Trophoblast cell (in vitro differentiated cells and primary cell): ENCODE data around the gene CFAP92.

Source experiments
- DNase-seq, 2 donors: peaks; one replicate each; pipeline ENCODE4 v3.0.0-alpha.2; 2016
- H2AFZ ChIP-seq: 2 replicates; pipeline ENCODE4 v1.6.1; 2013; ENCODE audit warnings: low read length, moderate library complexity, mild to moderate bottlenecking; ENCODE audit not compliant: insufficient read depth, poor library complexity
- H2AK5ac ChIP-seq: 2 replicates; pipeline ENCODE4 v1.6.1; 2013; ENCODE audit warnings: mild to moderate bottlenecking, low read length
- H2BK120ac ChIP-seq: 2 replicates; pipeline ENCODE4 v1.6.1; 2013; ENCODE audit warnings: low read length, mild to moderate bottlenecking, moderate library complexity; ENCODE audit not compliant: insufficient read depth, poor library complexity
- H2BK12ac ChIP-seq: 2 replicates; pipeline ENCODE4 v1.6.1; 2013; ENCODE audit warnings: mild to moderate bottlenecking, low read length, moderate library complexity
- H2BK5ac ChIP-seq: 2 replicates; pipeline ENCODE4 v1.6.1; 2013; ENCODE audit warnings: low read length, low read depth, moderate library complexity, mild to moderate bottlenecking; ENCODE audit not compliant: poor library complexity
- H3K14ac ChIP-seq: 2 replicates; pipeline ENCODE4 v1.6.1; 2013; ENCODE audit warnings: mild to moderate bottlenecking, low read length
- H3K18ac ChIP-seq: 2 replicates; pipeline ENCODE4 v1.6.1; 2013; ENCODE audit warnings: mild to moderate bottlenecking, low read length
- H3K23ac ChIP-seq: 2 replicates; pipeline ENCODE4 v1.6.1; 2013; ENCODE audit warnings: low read length
- H3K27ac ChIP-seq: 2 replicates; pipeline ENCODE4 v1.5.1; 2013; ENCODE audit warnings: low read depth, mild to moderate bottlenecking, inconsistent platforms, low read length, moderate library complexity
- H3K27me3 ChIP-seq: 2 replicates; pipeline ENCODE4 v1.6.1; 2013; ENCODE audit warnings: inconsistent platforms, mild to moderate bottlenecking, low read length, moderate library complexity; ENCODE audit not compliant: insufficient read depth
- H3K36me3 ChIP-seq, 2 experiments: 1 replicate in 1 of 2; 2 replicates in 1 of 2; pipeline ENCODE4 v1.6.1; 2013; ENCODE audit warnings: low read length in 2 of 2, mild to moderate bottlenecking in 2 of 2, moderate library complexity in 1 of 2; ENCODE audit not compliant: insufficient read depth in 2 of 2, control insufficient read depth in 1 of 2
- H3K4ac ChIP-seq: 2 replicates; pipeline ENCODE4 v1.6.1; 2013; ENCODE audit warnings: low read depth, mild to moderate bottlenecking, low read length, moderate library complexity
- H3K4me1 ChIP-seq, 2 experiments: 1 replicate in 1 of 2; 2 replicates in 1 of 2; pipeline ENCODE4 v1.6.1; 2013; ENCODE audit warnings: low read length in 2 of 2, mild to moderate bottlenecking in 2 of 2, moderate library complexity in 1 of 2; ENCODE audit not compliant: insufficient read depth in 2 of 2, control insufficient read depth in 1 of 2
- H3K4me2 ChIP-seq: 2 replicates; pipeline ENCODE4 v1.6.1; 2013; ENCODE audit warnings: inconsistent platforms, mild to moderate bottlenecking, low read length, moderate library complexity
- H3K4me3 ChIP-seq: 2 replicates; pipeline ENCODE4 v1.5.1; 2013; ENCODE audit warnings: mild to moderate bottlenecking, low read depth, low read length, inconsistent platforms
- H3K79me1 ChIP-seq: one replicate; pipeline ENCODE4 v1.6.1; 2013; ENCODE audit warnings: low read length
- H3K79me2 ChIP-seq: 2 replicates; pipeline ENCODE4 v1.6.1; 2013; ENCODE audit warnings: low read length, mild to moderate bottlenecking; ENCODE audit not compliant: control insufficient read depth, insufficient read depth, poor library complexity
- H3K9ac ChIP-seq: 2 replicates; pipeline ENCODE4 v1.6.1; 2013; ENCODE audit warnings: mild to moderate bottlenecking, low read length
- H3K9me3 ChIP-seq: 2 replicates; pipeline ENCODE4 v1.6.1; 2013; ENCODE audit warnings: low read depth, mild to moderate bottlenecking, control low read depth, inconsistent platforms, low read length; ENCODE audit not compliant: insufficient read depth
- H4K12ac ChIP-seq: 2 replicates; pipeline ENCODE4 v1.6.1; 2013; ENCODE audit warnings: low read depth, mild to moderate bottlenecking, low read length, moderate library complexity
- H4K8ac ChIP-seq: 2 replicates; pipeline ENCODE4 v1.6.1; 2013; ENCODE audit warnings: low read depth, mild to moderate bottlenecking, low read length, moderate library complexity
- H4K91ac ChIP-seq: one replicate; pipeline ENCODE4 v1.6.1; 2013; ENCODE audit warnings: low read depth, mild to moderate bottlenecking, low read length, moderate library complexity
- WGBS: extraction: QIAGEN DNeasy Blood & Tissue Kit; methylation state at CpG from one replicate; pipeline ENCODE4 v1.1.7; 2013; ENCODE audit warnings: missing lambda C conversion rate; ENCODE audit not compliant: insufficient read length, insufficient coverage; ENCODE audit errors: extremely low coverage; 5-methylcytosine and 5-hydroxymethylcytosine counted together

Gene CFAP92

DNA sequence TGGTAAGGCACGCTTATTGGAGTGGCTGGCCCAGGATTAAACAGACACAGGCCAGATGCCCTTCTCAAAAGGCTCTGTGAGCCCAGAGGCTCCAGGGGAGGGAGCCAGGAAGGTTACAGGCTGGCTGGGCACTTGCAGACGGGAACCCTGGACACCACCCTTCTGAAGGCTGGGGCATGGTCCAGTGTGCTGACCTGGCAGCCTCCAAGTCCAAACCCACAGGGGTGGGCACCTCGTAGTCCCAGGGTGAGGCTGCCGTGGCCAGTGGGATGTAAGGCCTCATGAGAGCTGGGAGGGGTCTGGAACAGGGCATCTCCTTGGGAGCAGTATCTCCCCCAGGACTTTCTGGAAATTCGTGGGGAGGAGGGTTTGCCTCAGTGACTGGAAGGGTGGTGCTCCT is 26.8 kb upstream of the CFAP92 start:
- Histone ChIP-seq H4K91ac (no peak overlapping the region), H3K14ac (no peak overlapping the region), H3K27ac (no peak overlapping the region), H3K9ac (no peak overlapping the region), H2BK5ac (no peak overlapping the region), H3K18ac (no peak overlapping the region), H3K4me2 (no peak overlapping the region), H4K8ac (no peak overlapping the region), H2AFZ (no peak overlapping the region), H3K4me3 (no peak overlapping the region), H3K4me1 (peaks cover 0 to 5% of the 10 kb centered on the region in 2 experiments), H3K9me3 (no peaks in the 10 kb centered on the region), H2BK120ac (no peak overlapping the region), H3K4ac (no peak overlapping the region), H2BK12ac (no peak overlapping the region), H2AK5ac (no peak overlapping the region), H3K79me1 (no peaks in the 10 kb centered on the region), H3K36me3 (no peaks in the 10 kb centered on the region), H3K23ac (no peak overlapping the region), H4K12ac (no peak overlapping the region), H3K27me3 (no peaks in the 10 kb centered on the region), H3K79me2 (no peaks in the 10 kb centered on the region)
- no CpG with 5 or more reads among the region's 5 CpGs for WGBS
- DNase-seq, result no peak

DNA sequence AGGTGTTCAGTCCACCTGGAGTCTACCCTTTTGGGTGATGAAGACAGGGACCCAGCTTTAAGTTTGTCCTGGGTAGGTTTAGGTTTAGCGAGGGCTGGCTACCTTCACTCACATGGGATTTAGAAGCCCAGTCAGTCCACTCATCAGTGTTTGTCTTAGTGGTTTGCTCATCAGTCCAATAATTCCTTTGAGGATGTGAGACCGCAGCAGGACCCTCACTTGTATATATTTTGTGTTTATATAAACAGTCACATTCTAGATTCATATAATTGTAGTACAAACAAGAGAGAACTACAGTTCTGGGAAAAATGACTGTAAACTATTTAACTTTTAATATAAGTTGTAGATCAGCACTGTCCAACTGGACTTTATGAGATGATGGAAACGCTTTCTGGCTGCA is 25.4 kb upstream of the CFAP92 start:
- no peak overlapping the region for H2BK120ac ChIP-seq
- no peak overlapping the region for H4K12ac ChIP-seq
- H2AK5ac ChIP-seq, result no peak overlapping the region
- H3K14ac ChIP-seq, result no peak overlapping the region
- no peaks in the 10 kb centered on the region for H3K9me3 ChIP-seq
- H3K36me3 ChIP-seq, result no peaks in the 10 kb centered on the region
- no peak for DNase-seq
- no peak overlapping the region for H3K18ac ChIP-seq
- no peak overlapping the region for H3K23ac ChIP-seq
- H3K4ac ChIP-seq, result no peak overlapping the region
- no peaks in the 10 kb centered on the region for H3K79me1 ChIP-seq
- H4K8ac ChIP-seq, result no peak overlapping the region
- H2BK5ac ChIP-seq, result no peak overlapping the region
- no peak overlapping the region for H2BK12ac ChIP-seq
- WGBS, result no CpG with 5 or more reads among the region's 3 CpGs
- H3K4me3 ChIP-seq, result no peak overlapping the region
- H3K27me3 ChIP-seq, result no peaks in the 10 kb centered on the region
- no peak overlapping the region for H2AFZ ChIP-seq
- H3K4me1 ChIP-seq, result peaks cover 0 to 5% of the 10 kb centered on the region in 2 experiments
- H4K91ac ChIP-seq, result no peak overlapping the region
- H3K9ac ChIP-seq, result no peak overlapping the region
- no peak overlapping the region for H3K27ac ChIP-seq
- no peaks in the 10 kb centered on the region for H3K79me2 ChIP-seq
- no peak overlapping the region for H3K4me2 ChIP-seq

DNA sequence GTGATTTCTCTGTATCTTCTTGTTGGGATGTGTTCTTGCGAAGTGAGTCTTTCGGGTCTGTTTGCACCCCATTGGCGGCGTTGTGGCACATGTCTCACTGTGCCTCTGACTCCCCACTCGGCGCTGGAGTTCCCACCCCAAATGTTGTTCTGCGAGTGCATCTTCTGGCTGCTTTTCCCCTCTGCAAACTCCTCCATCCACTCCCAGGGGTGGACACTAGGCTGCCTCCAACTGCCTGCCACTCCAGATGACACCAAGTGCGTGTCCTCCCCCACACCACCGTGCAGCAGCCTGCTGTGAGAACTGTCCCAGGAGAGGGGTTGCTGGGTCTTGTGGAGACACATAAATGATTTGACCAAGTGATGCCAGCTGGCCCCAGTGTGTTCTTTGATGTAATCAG is 24.9 kb upstream of the CFAP92 start:
- no peak overlapping the region for H2BK120ac ChIP-seq
- H3K4me2 ChIP-seq, result no peak overlapping the region
- WGBS, result no CpG with 5 or more reads among the region's 9 CpGs

DNA sequence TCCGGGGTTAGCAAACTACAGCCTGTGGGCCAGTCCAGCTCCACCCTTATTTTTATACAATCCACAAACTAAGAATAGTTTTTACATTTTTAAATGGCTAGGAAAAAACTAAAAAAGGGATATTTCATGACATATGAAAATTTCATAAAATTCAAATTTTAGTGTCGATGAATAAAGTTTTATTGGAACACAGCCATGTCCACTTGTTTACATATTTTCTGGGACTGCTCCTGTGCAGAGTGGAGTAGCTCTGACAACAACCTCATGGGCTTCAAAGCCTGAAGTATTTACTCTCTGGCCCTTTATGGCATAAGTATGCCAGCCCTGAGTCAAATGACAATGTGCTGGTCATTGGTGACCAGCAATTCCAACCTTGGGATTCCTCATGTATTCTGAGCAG is 24.4 kb upstream of the CFAP92 start:
- no peak overlapping the region for H4K12ac ChIP-seq
- no peak overlapping the region for H2AFZ ChIP-seq
- no peak overlapping the region for H2BK5ac ChIP-seq
- H3K79me1 ChIP-seq, result no peaks in the 10 kb centered on the region
- no peak overlapping the region for H3K18ac ChIP-seq
- H3K14ac ChIP-seq, result no peak overlapping the region
- no peak overlapping the region for H2BK12ac ChIP-seq
- no peak overlapping the region for H2BK120ac ChIP-seq
- no peak overlapping the region for H3K4me2 ChIP-seq
- no peak overlapping the region for H3K9ac ChIP-seq
- H3K4me3 ChIP-seq, result no peak overlapping the region
- no peak for DNase-seq
- no peak overlapping the region for H4K91ac ChIP-seq
- no peak overlapping the region for H3K27ac ChIP-seq
- H4K8ac ChIP-seq, result no peak overlapping the region
- WGBS, result no CpG with 5 or more reads among the region's 2 CpGs
- H3K9me3 ChIP-seq, result no peaks in the 10 kb centered on the region
- no peaks in the 10 kb centered on the region for H3K36me3 ChIP-seq
- peaks cover 0 to 5% of the 10 kb centered on the region in 2 experiments for H3K4me1 ChIP-seq
- H3K27me3 ChIP-seq, result no peaks in the 10 kb centered on the region
- H3K79me2 ChIP-seq, result no peaks in the 10 kb centered on the region
- H3K4ac ChIP-seq, result no peak overlapping the region
- no peak overlapping the region for H3K23ac ChIP-seq
- H2AK5ac ChIP-seq, result no peak overlapping the region

More for the DNA sequence above, 24.9 kb upstream of the CFAP92 start:
- no peaks in the 10 kb centered on the region for H3K79me2 ChIP-seq
- H3K14ac ChIP-seq, result no peak overlapping the region
- no peak overlapping the region for H2BK5ac ChIP-seq
- no peak overlapping the region for H4K8ac ChIP-seq
- no peak overlapping the region for H2AFZ ChIP-seq
- H3K23ac ChIP-seq, result no peak overlapping the region
- no peak overlapping the region for H3K4me3 ChIP-seq
- no peaks in the 10 kb centered on the region for H3K9me3 ChIP-seq
- no peak overlapping the region for H3K18ac ChIP-seq
- H3K9ac ChIP-seq, result no peak overlapping the region
- no peak overlapping the region for H3K27ac ChIP-seq
- H4K12ac ChIP-seq, result no peak overlapping the region
- no peak overlapping the region for H2AK5ac ChIP-seq
- H3K79me1 ChIP-seq, result no peaks in the 10 kb centered on the region
- no peak overlapping the region for H4K91ac ChIP-seq
- H3K36me3 ChIP-seq, result no peaks in the 10 kb centered on the region
- no peaks in the 10 kb centered on the region for H3K27me3 ChIP-seq
- peaks cover 0 to 5% of the 10 kb centered on the region in 2 experiments for H3K4me1 ChIP-seq
- no peak for DNase-seq
- H3K4ac ChIP-seq, result no peak overlapping the region
- H2BK12ac ChIP-seq, result no peak overlapping the region
